ENCODE results near the gene RREB1. TPM values are rescaled to one million over a fixed set of nuclear protein-coding genes. Genes with fewer than 3 reads are reported as not detected.
A peak's percentile ranks its signal among the peaks of the same experiment; 100 is the strongest.

RREB1 gene
- total RNA-seq, 2 experiments from 2014 or later, result 18.7 to 19.7 TPM

- Mint-ChIP-seq H3K4me1 (ENCODE audit: low read depth) (no peaks in the 10 kb centered on the region), H3K9me3 (no peaks in the 10 kb centered on the region), H3K27me3 (no peaks in the 10 kb centered on the region), H3K27ac (no peak overlapping the region), H3K36me3 (ENCODE audit: low read depth) (no peaks in the 10 kb centered on the region), H3K4me3 (no peak overlapping the region)
- intact Hi-C loops (cut with micrococcal nuclease), result no loop called here
- CTCF ChIA-PET, result interaction anchor here (0.9 to 1.4 kb wide), 4 partner anchors 9 to 176 kb away, joined by 3 read pairs; no protein-coding TSS in a partner anchor
- no peak for TF ChIP-seq CTCF (IDR thresholded peaks at IDR 0.05)
- POLR2A ChIA-PET, result interaction anchor here (1.4 to 1.6 kb wide), 2 partner anchors 15 to 16 kb away, joined by 3 to 5 read pairs; no protein-coding TSS in a partner anchor
- ATAC-seq (no peak), DNase-seq (no peak)
These were observed 40.5 kb upstream of the RREB1 start for GRCh38 chr6:7067305-7067704.

GRCh38 chr6:7071405-7071804 lies 36.4 kb upstream of the RREB1 start:
- H3K9me3 Mint-ChIP-seq, result no peaks in the 10 kb centered on the region
- CTCF ChIA-PET, result interaction anchor here (1.3 kb wide), 1 partner anchor 13 kb away, joined by 4 read pairs; no protein-coding TSS in a partner anchor
- TF ChIP-seq CTCF (IDR thresholded peaks at IDR 0.05), result no peak
- no peak overlapping the region for H3K27ac Mint-ChIP-seq
- POLR2A ChIA-PET, result interaction anchor here (1.5 kb wide), 1 partner anchor 13 kb away, joined by 3 read pairs; no protein-coding TSS in a partner anchor
- no peaks in the 10 kb centered on the region for H3K36me3 Mint-ChIP-seq (ENCODE audit: low read depth)
- ATAC-seq (no peak), DNase-seq (no peak)
- intact Hi-C loops (cut with micrococcal nuclease), result no loop called here
- no peaks in the 10 kb centered on the region for H3K27me3 Mint-ChIP-seq
- H3K4me1 Mint-ChIP-seq (ENCODE audit: low read depth), result peaks cover 20% of the 10 kb centered on the region
- no peak overlapping the region for H3K4me3 Mint-ChIP-seq

GRCh38 chr6:7073082-7073820 lies 34.5 kb upstream of the RREB1 start:
- H3K27me3 Mint-ChIP-seq, result no peaks in the 10 kb centered on the region
- TF ChIP-seq CTCF (IDR thresholded peaks at IDR 0.05), result no peak
- H3K9me3 Mint-ChIP-seq, result no peaks in the 10 kb centered on the region
- DNase-seq, result no peak
- H3K4me1 Mint-ChIP-seq (ENCODE audit: low read depth), result peaks cover 20% of the 10 kb centered on the region
- H3K36me3 Mint-ChIP-seq (ENCODE audit: low read depth), result no peaks in the 10 kb centered on the region
- ChIA-PET POLR2A (interaction anchor here (0.7 kb wide), 1 partner anchor 251 kb away, joined by 3 read pairs; no protein-coding TSS in a partner anchor), CTCF (interaction anchor here (0.7 to 1.4 kb wide), 8 partner anchors 8 to 377 kb away, joined by 3 to 5 read pairs (median 4); no protein-coding TSS in a partner anchor)
- intact Hi-C loops (cut with micrococcal nuclease), result no loop called here
- peak; percentile 28 for ATAC-seq
- no peak overlapping the region for H3K27ac Mint-ChIP-seq
- H3K4me3 Mint-ChIP-seq, result no peak overlapping the region

GRCh38 chr6:7073821-7074525 lies 33.8 kb upstream of the RREB1 start:
- Mint-ChIP-seq H3K4me1 (ENCODE audit: low read depth) (peaks cover 20% of the 10 kb centered on the region), H3K9me3 (no peaks in the 10 kb centered on the region), H3K27me3 (no peaks in the 10 kb centered on the region), H3K27ac (peak overlapping the region; percentile 70), H3K4me3 (no peak overlapping the region), H3K36me3 (ENCODE audit: low read depth) (no peaks in the 10 kb centered on the region)
- peak; percentile 88 for DNase-seq
- intact Hi-C loops (cut with micrococcal nuclease), result no loop called here
- POLR2A ChIA-PET, result interaction anchor here (0.7 kb wide), 1 partner anchor 251 kb away, joined by 3 read pairs; no protein-coding TSS in a partner anchor
- CTCF ChIA-PET, result interaction anchor here (0.7 to 1.4 kb wide), 8 partner anchors 9 to 377 kb away, joined by 3 to 5 read pairs (median 4); no protein-coding TSS in a partner anchor
- no peak for TF ChIP-seq CTCF (IDR thresholded peaks at IDR 0.05)
- peak; percentile 99 for ATAC-seq
